VCaP (cell line): ENCODE results near the gene TGFBI.

ENCODE experiments used
- H3K27ac ChIP-seq: fragments of 450-650 bp; 2 replicates; pipeline ENCODE4 v1.5.1; 2017
- TF ChIP-seq, protein P1 (sequence below): fragments of 450-650 bp; conservative IDR thresholded peaks from 2 replicates; pipeline ENCODE4 v1.5.1; 2017; ENCODE audit warnings: mild to moderate bottlenecking, moderate library complexity

The TGFBI gene

DNA sequence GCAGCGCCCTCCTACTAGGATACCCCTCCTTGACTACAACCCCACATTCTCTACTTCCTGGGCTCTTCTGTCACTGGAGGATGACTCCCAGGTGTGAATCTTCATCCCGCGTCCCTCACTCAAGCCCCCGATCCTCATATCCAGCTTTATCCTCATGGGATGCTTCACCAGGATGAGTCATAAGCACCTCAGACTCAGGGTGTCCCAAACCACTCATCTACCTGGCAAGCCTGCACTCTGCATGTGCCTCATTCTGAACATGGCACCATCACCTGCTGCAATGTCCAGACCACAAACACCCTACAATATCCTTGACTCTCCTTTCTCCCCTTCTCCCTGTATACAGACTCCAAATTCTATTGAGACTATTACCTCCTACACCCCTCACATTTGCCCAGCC is 1.5 kb upstream of the TGFBI start:
- TF ChIP-seq, protein P1, sequence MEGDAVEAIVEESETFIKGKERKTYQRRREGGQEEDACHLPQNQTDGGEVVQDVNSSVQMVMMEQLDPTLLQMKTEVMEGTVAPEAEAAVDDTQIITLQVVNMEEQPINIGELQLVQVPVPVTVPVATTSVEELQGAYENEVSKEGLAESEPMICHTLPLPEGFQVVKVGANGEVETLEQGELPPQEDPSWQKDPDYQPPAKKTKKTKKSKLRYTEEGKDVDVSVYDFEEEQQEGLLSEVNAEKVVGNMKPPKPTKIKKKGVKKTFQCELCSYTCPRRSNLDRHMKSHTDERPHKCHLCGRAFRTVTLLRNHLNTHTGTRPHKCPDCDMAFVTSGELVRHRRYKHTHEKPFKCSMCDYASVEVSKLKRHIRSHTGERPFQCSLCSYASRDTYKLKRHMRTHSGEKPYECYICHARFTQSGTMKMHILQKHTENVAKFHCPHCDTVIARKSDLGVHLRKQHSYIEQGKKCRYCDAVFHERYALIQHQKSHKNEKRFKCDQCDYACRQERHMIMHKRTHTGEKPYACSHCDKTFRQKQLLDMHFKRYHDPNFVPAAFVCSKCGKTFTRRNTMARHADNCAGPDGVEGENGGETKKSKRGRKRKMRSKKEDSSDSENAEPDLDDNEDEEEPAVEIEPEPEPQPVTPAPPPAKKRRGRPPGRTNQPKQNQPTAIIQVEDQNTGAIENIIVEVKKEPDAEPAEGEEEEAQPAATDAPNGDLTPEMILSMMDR, result no peak

DNA sequence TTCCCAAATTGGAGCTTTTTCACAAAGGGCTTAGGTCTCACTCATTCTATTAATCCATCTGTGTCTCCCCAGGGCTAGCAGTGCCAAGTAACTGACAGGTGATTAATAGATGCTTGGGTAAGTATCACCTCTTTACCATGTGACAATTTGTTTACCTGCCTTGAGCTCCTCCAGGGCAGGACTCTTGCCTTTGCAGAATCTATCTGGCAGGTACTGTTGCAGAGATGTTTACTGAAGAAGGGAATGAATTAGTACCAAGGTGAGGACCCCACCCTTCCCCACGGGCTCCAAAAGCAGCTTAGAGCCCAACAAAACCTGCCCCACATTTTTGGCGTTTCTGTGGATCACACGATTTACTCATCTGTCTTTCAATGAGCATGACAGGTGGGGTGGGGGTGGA is 698 bp upstream of the TGFBI start:
- no peak overlapping the region for H3K27ac ChIP-seq
- TF ChIP-seq, protein P1, result no peak

More for the DNA sequence above, 1.5 kb upstream of the TGFBI start:
- H3K27ac ChIP-seq, result no peak overlapping the region

DNA sequence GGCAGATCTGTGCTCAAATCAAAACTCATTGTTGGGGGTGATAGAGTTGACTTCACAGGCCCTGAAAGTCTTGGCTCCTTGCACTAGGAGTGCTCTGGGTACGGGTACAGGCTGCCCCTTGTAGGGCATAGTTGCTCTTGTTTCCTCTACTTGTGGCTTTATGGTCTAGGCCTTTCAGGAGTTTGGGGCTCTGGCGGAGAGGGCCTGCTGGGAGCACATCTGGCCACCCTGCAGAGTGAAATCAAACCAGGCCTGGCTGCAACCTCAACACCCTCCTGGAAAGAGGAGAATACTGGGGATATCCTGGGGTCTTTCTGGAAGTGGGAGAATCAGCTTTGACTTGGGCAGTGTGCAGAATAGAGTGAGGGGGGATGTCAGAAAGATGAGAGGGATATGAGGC is 1.5 kb downstream of the TGFBI start:
- no peak overlapping the region for H3K27ac ChIP-seq
- TF ChIP-seq, protein P1, result no peak

DNA sequence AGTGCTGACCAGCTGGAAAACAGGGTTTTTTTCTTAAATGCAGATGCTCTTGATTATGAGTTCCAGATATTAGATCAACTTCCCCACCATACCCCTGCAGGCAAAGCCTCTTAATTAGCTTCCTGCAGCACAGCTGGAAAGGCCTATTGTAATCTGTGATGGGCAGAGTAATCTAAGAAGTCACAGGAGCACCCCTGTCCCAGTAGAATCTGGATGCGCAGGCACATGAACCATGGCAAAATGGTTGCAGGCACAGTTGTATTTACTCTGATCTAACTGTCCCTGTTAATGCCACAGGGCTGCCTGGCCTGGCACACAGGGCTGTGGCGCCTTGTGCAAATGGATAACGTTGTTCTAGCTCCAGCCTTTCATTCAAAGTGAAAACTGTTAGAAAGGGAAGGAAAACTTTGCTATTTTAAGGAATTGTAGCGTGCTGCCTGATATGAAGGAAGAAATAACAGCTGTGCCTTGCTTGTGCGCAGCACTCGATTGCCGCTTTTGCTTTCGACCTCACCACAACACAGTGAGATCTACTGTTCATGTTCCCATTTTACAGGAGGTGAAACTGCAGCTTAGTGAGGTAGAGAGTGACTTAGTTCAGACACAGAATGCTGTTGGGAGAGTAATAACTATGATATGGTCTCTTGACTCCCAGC is 2.3 kb downstream of the TGFBI start:
- no peak overlapping the region for H3K27ac ChIP-seq
- TF ChIP-seq, protein P1, result no peak

DNA sequence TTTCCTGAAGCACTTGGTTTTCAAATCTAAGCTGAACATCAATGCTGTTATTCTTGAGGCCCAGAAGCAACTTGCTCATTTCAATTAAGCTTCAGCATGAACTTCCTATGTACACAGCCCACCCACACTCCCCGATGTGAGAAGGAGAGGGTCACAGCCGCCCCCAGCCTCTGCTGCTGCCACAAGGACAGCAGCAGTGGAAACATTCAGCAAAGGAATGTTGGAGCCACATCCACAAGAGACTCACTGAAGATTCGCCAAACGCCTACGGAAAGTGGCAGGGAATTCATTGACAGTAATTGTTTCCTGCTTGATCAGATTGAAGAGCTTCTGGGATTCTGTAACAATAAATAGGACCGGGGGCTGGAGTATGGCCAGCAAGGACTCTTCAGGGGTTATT is 2.9 kb downstream of the TGFBI start:
- no peak overlapping the region for H3K27ac ChIP-seq
- TF ChIP-seq, protein P1, result no peak

DNA sequence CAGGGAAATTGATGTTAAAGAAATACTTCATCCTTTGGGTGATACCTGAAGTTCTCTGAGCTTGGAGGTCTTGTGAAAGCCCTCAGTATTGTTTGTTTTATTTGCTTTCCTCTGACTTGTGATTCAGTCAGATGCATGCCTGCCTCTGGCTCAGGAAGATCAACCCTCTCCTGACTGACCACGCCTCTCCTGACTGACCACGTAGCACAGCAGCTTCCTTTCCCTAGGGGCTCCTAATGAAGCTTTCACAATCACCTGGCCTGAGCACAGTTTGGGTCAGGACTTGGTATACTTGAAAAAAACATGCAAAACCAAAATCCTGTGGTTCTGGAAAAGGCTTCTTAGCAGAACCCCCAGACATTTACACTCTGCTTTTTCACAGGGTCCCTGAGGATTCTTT is 3.8 kb downstream of the TGFBI start:
- no peak overlapping the region for H3K27ac ChIP-seq

DNA sequence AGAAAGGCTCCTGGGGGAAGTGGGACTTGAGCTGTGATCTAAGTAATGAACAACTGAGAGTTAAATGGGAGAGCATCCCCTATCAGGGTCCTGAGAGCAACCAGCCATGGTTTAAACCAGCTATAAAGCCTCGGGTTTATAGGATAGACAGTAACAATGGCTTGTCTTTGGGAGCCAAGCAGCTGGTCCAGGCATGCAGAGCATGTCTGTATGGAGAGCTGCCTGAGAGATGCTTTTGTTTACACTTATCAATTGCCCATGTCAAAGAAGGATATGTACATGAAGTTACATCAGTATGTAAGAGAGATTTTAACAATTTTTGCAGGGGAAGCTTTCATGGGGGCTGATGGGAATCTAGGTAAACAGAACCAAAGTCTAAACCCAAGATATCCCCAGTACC is 4.4 kb downstream of the TGFBI start:
- H3K27ac ChIP-seq, result no peak overlapping the region
- TF ChIP-seq, protein P1, result no peak

More for the DNA sequence above, 3.8 kb downstream of the TGFBI start:
- TF ChIP-seq, protein P1, result no peak
